Adrenal gland (tissue), 5 donors: ENCODE measurements around the gene GGA1.

ENCODE experiments used
- CTCF ChIP-seq, 6 experiments: fragments of 450-650 bp in 4 of 6; fragments of 200-600 bp in 2 of 6; sonication (generic) in 1 of 6; IDR thresholded peaks; 1 replicate in 5 of 6; 2 replicates in 1 of 6; pipeline versions ENCODE4 v1.5.1 to v1.8.0; 2016 to 2021; ENCODE audit warnings: antibody characterized with exemption in 6 of 6, mild to moderate bottlenecking in 2 of 6, moderate library complexity in 1 of 6
- POLR2A ChIP-seq, 2 donors: fragments of 450-650 bp; IDR thresholded peaks; one replicate each; pipeline ENCODE4 v1.6.1; 2017; ENCODE audit warnings: antibody characterized with exemption in 2 of 2, mild to moderate bottlenecking in 2 of 2, moderate library complexity in 1 of 2
- donor health status: DM: no; HTN: no; CAD: no.

GRCh38 chr22:37578002-37578401 is 30.6 kb upstream of the GGA1 start:
- TF ChIP-seq POLR2A (IDR thresholded peaks at IDR 0.05) (no peak), CTCF (IDR thresholded peaks at IDR 0.05) (no peak)
